Stimulated activated CD4-positive, alpha-beta T cell treated with anti-CD3 and anti-CD28 coated beads, Interleukin-4, amount 100 ng/mL, for 1 hour (primary cell): ENCODE data around the gene CSNK1E.
A peak's percentile ranks its signal among the peaks of the same experiment; 100 is the strongest.

ENCODE experiments used
- DNase-seq: peaks from one replicate; pipeline ENCODE4 v3.0.0-alpha.2; 2020

The CSNK1E gene

DNA sequence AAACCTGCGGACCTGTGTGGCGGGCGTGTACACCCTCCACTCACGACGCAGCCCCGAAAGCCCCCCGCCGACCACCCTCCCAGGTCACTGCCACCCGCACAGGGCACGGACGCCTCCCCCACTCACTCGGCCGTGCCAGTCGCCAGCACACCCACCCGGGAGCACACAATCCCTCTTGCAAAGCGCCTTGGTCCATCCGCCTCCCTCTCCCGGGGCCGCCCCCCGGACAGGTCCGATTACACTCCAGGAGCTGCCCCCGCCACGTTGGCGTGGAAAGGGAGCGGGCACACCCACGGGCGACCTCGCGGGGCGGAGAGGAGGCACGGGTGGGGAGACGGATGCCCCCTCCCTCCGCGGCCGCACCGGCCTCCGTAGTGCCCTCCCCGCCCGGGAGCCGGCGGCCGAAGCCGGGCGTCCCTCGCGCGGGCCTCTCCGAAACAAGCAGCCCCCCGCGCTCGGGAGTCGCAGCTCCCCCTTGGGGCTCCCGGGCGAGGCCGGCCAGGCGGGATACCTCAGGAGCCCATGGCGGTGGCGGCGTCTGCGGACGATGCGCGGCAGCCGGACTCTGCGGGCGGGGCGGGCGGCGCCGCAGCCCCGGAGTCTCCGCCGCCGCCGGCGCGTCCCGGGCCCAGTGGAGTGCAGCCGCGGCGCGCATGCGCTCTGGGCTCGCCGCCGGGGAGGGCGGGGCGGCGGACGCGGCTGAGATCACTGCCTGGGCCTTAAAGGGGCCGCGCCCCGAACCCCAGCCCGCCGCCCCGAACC is 44.7 kb downstream of the CSNK1E start, which contains the start of gene TMEM184B:
TMEM184B (minus strand) TSS at position 638 of the 762 bp plus-strand sequence. CDS start 25,049 bp downstream, outside the sequence.
- DNase-seq, result peak; percentile 83

- no peak for DNase-seq
Measured at GRCh38 chr22:38271927-38272372, 45.3 kb downstream of the CSNK1E start.

DNA sequence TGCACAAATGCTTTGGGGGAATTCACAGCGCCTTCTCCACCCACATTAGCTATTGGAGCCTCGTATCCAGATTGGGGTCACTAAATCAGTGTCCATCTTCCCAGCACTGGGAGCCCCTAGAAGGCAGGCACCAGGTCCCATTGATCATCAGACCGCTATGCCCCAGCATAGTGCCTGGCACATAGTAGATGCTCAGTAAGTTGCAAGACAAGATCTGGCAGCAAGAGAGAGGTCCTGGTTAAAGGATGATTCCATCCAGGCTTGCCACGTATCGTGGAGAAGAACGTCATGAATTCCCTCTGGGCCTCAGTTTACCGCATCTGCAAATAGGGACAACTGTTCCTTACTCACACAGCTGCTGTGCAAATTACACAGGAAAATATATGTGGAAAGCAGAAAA is 46.1 kb downstream of the CSNK1E start:
- no peak for DNase-seq

DNA sequence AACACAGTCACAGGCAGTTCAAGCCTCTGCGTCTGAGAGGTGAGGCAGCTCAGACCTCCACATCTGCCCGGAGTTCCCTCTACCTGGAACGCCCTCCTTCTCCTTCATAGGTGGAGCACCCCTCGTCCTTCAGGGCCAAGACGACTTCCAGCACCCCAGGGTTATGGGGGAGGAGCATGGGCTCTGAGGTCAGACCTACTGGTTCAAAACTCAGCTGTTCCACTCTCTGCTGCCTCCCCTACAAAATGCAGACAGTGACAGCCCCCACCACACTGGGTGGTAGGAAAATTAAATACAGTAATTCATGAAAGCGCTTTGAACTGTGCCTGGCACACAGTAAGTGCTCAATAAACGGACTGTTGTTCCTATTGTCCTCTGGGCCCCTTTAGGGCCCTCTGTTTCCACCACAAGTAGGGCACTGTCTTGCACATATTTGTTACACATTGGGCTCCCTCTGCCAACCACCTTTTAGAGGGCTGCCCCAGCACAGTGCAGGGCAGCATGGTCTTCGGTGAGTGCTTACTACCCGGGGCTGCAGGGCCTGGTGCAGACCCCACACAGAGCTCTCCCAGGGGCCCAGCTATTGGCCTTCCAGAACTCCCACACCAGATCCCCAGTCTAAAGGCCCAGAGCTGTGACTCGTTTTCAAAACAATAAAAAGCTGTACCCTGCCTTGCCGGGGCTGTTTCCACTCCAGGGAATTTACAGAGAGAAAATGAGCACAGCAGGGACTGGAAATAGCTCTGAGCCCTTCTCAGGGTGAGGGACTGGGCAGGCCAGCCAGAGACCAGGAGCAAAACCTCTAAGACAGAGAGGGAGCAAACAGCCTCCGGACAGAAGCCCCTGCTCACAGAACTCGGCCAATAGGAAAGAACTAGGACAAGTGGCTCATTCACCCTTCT is 46.9 kb downstream of the CSNK1E start:
- DNase-seq, result no peak

- no peak for DNase-seq
Measured at GRCh38 chr22:38269466-38269865, 47.8 kb downstream of the CSNK1E start.

DNA sequence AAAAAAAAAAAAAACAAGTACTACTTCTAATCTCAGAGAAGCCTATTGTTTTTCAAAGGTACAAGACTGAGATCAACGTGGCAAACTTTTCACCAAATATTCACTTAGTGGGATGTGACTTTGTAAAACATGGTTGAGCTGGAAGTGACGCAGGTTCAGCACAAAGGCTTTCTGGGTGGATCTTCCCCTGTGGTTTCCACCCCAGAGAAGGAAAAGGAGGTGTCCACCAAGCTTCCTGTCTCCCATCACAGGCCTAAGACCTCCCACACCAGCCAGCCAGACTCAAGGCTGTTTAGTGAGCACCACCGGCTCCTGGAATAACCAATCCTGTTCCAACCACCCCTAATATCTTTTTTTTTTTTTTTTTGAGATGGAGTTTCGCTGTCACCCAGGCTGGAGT is 50.1 kb downstream of the CSNK1E start:
- DNase-seq, result no peak

- DNase-seq, result no peak
Measured at GRCh38 chr22:38266120-38266519, 51.1 kb downstream of the CSNK1E start.

GRCh38 chr22:38264322-38264843 is 52.9 kb downstream of the CSNK1E start:
- no peak for DNase-seq

DNA sequence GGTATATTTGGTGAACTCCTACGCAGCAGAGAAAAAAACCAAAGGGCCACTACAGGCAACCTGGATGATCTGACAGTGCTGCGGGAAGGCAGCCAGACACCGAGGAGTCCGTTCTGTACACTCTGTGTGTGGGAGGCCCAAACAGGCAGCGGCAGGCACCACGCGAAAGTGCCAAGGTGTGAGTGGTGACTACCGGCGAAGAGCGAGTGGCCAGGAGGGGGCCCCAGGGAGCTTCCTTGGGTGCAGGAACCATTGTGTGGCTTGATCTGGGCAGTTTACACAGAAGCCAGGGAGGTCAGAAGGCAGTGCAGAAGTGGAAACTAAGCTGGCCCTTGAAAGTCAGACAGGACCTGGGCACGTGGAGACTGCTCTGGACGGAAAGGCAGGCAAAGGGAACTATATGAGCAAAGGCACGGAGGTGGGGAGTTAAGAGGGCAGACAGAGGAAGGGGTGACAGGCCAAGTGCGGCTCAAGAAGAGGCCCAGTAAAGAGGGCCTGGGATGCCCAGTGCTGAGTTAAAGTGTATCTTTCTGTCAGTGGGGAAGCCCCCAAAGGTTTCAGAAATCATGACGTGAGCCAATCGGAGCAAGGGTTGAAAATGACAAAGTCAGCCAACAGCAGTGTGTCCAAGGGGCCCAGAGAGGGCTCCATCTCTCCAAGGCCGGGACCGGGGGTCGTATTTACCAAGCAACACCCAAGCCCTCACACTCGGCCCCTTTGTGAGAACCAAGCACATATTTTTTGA is 55.0 kb downstream of the CSNK1E start:
- peak; percentile 44 for DNase-seq

DNA sequence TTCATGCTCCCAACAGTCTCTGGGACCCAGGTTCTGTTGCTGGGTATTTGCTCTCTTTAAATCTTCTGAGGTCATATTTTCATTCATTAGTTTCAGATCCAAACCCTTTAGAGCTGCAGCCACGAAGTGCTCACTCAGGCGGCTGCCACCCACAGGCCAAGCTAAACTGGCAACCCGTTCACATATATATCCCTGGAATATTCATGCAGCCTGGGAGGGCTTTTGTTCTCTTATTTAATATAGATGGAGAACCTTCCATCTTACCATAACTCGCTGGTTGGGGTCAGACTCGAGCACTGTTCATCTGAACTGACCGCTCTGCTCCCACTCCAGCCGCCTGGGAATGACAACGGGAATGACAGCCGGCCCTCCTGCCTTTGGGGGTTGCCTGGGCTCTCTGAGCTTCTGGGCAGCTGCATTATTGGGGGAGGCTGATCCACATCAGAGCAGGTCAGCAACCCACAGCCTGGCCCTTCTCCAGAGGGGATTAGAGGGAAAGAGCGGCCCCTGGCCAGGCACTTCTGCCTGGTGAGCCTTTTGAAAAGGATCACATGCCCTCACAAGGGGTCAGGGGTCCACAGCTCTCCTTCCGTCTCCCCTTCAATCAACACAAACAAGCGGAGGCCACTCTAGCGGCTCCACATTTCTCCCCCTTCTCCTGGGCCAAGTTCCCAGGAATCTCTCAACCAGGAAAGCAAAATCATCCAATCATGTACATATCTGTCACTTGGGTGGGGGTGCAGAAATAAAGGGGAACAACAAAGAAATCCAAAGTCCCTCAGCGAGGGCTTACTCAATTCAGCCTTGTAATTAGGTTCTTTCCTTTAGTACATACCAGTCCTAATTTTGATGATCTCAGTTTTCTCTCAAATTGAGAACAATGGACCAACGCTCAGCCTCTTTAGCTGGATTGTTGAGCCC is 56.2 kb downstream of the CSNK1E start:
- no peak for DNase-seq

DNA sequence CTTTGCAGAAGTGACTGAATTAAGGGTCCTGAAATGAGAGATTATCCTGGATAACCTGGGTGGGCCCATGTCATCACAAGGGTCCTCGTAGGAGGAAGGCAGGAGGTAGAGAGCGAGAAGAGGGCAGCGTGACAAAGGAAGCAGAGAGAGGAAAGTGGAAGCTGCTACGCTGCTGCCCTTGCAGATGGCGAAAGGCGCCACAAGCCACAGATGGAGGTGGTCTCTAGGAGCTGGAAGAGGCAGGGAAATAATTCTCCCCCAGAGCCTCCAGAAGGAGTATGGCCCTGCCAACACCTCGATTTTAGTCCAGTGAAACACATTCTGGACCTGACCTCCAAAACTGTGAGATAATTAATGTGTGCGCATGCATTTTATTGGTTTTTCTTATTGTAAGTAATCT is 57.9 kb downstream of the CSNK1E start:
- no peak for DNase-seq

DNA sequence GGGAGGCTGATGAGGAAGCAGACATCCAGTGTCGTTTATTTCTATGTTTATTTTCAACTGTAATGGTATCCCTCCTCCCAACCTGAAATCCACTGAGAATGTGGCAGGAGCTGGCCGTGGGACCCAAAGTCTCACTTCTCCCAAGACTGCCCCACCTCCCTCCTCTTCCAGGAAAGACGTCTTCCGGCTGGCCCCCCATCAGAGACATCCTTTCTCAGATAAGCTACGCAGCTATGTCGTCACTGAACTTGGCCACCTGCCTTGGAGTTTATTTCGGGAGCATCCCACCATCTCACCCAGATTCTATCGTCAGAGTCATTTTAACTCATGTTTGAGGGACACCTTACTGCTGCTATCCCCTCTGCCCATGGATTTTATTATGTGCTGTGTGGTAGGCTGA is 58.3 kb downstream of the CSNK1E start:
- DNase-seq, result no peak

DNA sequence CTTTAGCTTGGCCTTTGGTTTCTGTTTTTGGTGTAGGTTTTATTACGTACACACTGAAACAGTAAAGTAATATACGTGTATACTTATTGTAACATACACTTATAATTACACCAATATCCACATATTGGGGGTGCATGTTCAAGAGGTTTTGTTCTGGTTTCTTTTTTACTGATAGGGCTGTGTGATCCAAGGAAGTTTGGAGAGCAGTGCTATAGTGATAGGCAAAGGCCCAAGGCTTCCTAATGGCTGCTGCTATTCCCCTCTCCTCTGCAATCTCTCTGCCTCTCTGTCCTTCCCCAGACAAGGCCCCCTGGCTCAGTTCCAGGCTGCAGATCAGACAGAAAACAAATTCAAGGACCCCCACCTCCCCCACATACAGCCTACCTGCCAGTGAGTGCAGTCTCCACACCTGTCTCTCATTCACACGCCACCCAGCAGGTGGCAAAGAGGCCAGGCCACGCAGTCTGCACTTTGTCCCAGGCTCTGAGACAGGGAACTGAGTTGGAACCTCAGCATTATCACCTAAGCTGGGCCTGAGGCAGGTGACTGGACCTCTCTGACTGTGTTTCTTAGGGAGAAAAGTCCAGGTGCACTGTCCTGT is 59.5 kb downstream of the CSNK1E start:
- no peak for DNase-seq

- no peak for DNase-seq
Measured at GRCh38 chr22:38257181-38257580, 60.1 kb downstream of the CSNK1E start.

DNA sequence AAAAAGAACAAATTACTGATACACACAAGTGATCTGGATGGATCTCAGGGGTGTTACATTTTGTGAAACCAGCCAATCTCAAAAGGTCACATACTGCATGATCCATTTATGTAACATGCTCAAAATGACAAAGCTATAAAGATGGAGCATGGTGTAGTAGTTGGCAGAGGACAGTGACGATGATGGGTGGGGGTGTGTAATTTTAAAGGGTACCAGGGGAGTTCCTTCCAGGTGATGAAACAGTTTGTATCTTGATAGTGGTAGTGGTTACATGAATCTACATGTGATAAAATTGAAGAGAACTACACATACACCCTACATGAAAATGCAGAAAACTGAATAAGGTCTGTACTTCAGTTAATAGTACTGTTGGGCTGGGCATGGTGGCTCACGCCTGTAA is 61.5 kb downstream of the CSNK1E start:
- no peak for DNase-seq

DNA sequence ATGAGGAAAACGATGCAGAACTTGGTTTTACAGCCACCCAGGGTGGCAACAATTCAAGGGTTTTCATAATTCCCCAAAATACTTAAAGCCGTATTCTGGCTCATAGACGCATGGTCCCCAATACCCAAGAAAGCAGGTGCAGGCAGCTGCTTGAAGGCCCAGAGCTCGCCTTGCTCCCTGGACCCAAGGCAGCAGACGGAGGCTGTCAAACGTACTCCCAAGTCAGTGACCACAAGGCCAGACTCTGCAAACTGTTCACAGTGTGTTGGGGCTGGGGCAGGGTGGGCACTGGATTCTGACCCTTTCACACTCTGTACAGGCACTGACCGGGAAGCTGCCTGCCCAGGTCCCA is 65.9 kb downstream of the CSNK1E start:
- no peak for DNase-seq

GRCh38 chr22:38250643-38251340 is 66.4 kb downstream of the CSNK1E start:
- DNase-seq, result no peak

DNA sequence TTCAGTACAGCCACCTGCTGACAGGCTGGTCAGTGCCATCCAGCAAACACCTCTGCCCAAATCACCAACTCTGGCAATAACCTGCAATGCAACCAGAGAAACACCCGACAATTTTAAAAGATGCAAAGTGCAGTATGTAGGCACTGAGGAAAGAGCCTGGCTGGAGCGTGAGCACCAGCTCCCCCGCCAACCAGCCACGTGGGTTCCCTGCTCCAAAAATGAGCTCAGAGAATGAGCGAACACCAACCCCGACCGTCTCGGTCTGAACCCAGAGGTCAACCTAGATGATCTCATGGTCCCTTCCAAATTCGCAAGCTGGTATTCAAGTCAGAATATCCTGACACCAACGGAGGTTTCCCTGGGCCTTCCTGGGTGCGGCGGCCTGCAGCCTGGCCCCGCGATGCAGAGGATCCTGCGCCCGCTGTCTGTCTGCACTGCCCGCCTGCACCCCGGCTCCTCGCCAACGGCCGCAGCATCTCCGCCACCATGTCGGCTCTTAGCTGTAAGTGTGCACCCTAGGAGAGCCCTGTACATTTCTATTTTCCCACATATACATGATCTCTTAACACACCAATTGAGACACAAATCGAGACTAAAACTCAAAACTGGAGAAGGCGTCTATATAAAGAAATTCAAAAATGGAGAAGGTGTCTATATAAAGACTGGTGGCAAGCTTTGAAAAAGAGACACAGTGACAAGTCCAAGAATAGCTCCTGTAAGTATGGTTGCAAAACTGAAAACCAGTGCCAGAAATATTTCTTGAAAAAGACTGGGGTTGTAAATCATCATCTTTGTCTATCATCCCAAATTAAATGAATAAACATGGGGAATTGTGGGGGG is 67.2 kb downstream of the CSNK1E start:
- DNase-seq, result no peak

- DNase-seq, result no peak
Measured at GRCh38 chr22:38249301-38249700, 67.9 kb downstream of the CSNK1E start.

DNA sequence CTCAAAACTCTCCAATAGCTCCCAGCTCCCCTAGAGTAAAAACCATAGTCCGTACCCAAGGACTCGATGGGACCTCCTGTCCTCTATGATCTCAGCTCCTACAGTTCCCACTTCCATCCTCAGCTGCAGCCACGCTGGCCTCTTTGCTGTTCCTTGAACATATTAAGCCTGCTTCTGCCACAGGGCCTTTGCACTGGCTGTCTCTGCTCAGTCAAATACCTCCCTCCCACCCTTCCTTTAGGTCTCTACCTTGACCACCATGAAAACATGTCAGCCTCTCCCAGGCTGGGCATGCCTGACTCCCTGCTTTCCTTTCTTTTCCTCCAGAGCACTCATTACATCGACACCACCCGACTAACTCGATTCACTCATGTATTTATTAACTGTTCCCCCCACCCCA is 69.0 kb downstream of the CSNK1E start:
- no peak for DNase-seq
